GM18870 (cell line): Measurements from ENCODE around the gene MRPS2.
"Not testable (repeated sequence)": the region's sequence is repeated elsewhere in the genome, so short reads cannot be mapped to it uniquely, and the experiment has no call there.

Source experiments
- ATAC-seq: cut with Tn5 transposase; IDR thresholded peaks from one replicate; pipeline ENCODE4 v1.9.1; 2021; ENCODE audit warnings: moderate library complexity; ENCODE audit not compliant: unreplicated experiment

MRPS2 gene

GRCh38 chr9:135500525-135501260, at the start of gene MRPS2:
TSS of gene MRPS2 (plus strand) at chr9:135500682. CDS start at chr9:135500711, 29 bp downstream.
- ATAC-seq, result no peak

DNA sequence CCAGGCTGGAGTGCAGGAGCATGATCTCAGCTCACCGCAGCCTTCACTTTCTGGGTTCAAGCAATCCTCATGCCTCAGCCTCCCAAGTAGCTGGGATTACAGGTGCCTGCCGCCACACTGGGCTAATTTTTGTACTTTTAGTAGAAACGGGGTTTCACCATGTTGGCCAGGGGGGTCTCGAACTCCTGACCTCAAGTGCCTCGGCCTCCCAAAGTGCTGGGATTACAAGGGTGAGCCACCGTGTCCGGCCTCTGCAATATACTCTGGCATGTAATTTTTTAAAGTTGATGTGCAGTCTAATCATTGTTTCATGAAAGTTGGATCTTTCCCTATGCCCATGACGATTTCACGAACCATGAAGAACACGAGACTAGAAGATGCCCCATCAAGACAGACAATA, 49.5 kb upstream of the MRPS2 start:
- ATAC-seq, result no peak

- ATAC-seq, result not testable (repeated sequence)
These were observed 48.6 kb upstream of the MRPS2 start for GRCh38 chr9:135451909-135452308.

DNA sequence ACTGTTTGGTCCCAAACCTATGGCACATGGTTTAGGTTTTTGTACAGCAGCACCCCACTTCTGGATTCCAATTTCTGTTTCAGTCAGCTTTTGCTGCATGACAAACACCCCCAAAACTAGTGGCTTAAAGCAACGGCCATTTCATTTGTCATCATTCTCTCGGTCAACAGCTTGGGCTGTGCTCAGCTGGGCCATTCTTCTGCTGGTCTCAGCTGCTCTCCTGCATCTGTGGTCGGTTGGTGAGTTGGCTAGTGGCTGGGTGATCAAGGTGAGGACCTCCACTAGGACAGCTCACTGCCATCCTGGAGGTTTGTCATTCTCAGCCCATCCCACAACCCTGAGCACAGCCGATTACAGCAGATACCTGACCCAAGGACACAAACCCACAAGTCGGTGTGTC, 45.7 kb upstream of the MRPS2 start:
- no peak for ATAC-seq

- ATAC-seq, result no peak
These were observed 45.0 kb upstream of the MRPS2 start for GRCh38 chr9:135455401-135456030.

DNA sequence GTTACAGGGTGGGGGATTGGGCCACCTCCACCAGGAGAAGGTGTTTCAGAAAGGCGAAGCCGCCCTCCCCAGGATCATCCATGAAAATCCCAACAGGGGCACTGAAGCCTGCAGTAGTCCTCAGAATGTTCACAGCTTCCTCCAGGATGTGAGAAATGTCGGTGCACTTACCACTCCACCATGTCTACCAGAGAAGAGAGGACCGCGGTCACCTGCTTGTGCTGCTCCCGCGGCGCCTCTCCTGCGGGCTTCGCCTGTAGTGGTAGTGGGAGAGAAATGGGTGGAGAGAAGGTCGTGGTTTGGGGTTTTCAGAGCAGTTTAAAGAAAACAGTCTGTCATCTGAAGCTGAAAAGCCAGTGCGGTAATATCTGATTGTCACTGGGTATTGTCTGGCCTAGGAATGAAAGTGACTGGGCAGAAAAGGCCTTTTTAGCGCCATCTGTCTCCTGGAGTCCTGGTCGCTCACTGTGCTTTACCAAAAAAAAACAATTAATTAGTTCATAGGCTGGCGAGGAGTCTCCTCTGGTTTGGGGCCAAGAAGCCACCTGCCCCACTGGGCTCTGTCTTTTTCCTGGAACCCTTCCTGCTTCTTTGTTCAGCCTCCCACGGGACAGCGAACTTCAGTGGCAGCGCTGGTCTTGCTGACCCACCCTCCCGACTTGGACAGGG, 43.9 kb upstream of the MRPS2 start:
- ATAC-seq, result no peak

GRCh38 chr9:135458478-135458877, 42.0 kb upstream of the MRPS2 start:
- not testable (repeated sequence) for ATAC-seq

DNA sequence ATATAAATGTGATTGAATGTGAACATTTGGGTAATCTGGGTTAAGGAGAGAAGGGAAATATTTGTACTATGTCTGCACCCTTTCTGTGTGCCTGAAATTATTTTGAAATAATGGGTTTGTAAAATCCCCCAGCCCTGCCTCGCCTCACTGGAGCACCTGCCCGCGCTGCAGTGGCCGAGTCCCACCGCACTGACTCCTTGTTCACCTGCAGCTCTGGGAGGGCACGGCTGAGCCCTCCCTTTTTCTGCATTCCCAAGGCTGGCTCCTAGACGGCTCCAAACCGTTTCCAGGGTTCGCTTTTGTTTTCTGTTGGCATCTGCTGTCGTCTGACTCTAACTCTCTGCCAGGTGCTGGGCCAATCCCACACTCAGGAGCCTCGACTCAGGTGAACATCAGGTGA, 38.5 kb upstream of the MRPS2 start:
- no peak for ATAC-seq

- no peak for ATAC-seq
These were observed 37.3 kb upstream of the MRPS2 start for GRCh38 chr9:135463140-135463539.

- ATAC-seq, result no peak
These were observed 36.3 kb upstream of the MRPS2 start for GRCh38 chr9:135464181-135464580.

DNA sequence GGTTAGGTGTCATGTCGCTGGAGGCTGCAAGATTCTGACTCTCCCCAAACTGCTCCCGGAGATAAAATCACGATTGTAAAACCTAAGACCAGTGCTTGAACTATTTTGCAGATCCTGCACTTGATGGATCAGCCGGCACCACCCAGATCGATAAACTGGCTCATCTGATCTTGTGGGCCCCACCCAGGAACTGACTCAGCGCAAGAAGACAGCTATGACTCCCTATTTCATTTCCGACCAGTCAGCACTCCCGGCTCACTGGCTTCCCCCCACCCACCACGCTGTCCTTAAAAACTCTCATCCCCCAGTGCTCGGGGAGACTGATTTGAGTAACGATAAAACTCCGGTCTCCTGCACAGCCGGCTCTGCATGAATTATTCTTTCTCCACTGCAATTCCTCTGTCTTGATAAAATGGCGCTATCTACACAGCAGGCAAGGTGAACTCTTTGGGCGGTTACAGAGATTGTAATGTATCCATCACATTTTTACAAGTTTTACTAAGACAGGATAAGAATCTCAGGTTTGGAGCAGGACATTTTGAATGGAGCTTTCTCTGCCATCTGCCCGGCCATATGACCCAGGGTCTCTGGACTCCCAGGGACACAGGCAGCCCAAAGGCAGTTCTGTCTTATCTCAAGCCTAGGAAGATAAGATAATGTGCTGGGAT, 31.5 kb upstream of the MRPS2 start:
- no peak for ATAC-seq

DNA sequence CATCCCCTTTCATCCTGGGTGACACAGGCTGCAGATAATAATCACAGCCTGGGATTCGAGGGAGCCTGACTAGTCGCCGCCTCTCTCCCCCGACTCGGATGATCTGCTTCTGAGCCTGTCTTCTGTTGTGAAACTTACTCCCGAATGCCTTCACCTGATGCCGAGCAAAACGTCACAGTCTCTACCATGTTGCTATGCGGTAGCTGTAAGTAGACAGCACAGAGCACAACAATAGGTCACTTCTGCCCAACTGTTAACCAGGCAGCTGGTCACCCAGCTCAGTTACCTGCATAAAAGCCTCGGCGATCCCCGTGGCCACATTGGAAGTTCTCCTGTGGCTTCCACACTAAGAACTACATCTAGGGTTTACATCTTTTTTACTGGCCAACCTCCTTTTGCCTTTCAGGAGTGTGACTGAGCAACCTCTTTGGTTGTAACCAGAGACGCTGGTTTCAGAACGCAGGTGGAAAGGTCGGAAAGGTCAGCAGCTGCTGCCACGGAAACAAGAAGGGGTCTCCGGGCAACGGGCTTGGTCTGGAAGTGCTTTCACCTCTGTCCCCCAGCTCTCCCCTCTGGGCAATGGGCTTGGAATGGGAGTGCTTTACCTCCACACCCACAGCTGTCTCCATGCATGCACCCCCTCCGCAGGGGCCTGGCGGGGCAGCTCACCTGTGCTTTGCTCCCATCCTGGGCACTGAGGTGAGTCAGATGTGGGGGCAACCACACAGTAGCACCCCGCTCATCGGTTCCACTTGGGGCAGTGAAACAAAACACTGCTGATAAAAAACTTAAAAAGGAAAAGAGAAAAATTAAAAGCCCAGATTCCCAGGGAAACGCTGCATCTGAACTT, 28.5 kb upstream of the MRPS2 start:
- ATAC-seq, result no peak

- ATAC-seq, result no peak
These were observed 26.4 kb upstream of the MRPS2 start for GRCh38 chr9:135473972-135474543.

DNA sequence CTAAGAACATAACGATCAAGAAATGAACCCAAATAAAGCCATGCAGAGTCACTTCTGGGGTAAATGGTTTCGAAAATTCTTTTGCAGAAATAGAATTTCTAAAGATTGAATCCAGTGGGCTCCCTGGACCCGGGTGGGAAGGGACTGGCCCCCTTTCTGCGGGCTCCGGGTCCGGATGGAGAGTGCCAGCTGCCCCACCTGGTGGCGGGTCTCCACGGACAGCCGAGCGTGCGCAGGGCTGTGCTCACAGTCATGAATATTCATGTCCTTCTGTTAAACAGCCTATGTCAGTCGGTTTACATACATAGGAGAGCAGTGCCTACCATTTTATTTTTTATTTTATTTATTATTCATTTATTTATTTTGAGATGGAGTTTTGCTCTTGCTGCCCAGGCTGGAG, 25.6 kb upstream of the MRPS2 start:
- ATAC-seq, result no peak

DNA sequence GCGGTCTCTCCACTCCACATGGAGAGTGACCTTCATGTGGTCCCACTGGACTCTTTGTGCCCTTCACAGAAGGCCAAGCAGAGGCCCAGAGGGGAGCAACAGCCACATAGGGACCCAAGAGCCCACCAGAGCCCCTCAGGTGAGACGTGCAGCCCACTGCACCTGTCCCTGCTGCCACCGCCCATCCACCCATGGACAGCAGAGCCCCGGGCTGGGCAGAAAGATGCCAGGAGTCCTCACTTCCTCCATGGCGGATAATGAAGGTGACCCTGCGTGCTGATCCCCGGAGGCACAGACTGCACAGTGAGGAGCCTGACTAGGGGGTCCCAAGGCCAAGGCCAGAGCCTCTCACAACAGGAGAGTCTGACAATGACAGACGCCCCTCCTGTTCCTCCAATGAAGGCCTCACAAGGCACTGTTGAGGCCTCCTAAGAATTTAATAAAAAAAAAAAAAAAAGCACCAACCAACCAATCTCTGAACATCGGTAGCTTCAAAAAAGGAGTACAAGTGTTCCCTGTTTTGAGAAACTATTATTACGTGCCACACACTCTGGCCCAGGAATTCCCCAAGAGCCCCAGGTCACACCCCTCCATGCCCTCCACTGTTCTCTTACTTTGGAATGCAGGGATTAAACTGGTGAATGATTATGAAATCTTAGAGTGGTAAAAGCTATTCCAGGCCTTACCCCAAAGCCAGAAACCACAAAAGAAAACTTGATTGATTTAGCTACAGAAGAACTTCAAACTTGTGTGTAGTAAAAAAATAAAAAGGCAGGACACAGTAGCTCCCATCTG, 23.7 kb upstream of the MRPS2 start:
- ATAC-seq, result no peak

- no peak for ATAC-seq
These were observed 22.3 kb upstream of the MRPS2 start for GRCh38 chr9:135478191-135478590.

DNA sequence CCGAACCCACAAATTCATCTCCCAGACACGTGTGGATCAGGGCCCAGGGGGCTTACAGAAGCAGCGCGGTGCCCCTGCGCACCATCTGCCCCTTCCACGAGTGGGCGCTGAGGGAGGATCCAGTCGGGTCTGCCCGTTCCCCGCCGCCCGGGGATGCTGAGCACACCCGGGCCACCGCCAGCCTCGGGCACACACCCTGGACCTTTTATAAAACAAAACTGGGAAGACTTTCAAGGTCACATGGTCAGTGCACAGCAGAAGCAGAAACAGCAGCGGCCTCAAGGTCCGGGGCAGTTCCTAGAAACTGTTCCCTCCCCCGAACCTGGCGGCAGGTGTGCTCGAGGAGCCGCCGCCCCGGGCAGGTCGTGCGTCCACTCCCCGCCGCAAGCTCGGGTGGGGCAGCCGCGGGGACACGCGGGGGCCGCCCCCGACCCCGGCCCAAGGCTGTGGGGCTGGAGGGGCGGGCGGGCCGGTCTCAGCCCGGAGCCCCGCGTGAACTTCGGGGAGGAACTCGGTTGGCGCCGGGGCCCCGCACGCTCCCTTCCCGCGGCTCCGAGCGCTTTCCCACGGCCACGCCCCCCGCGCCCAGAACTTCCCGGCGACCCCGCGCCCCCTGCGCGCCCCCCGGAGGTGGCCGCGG, 21.5 kb upstream of the MRPS2 start:
- ATAC-seq, result no peak

DNA sequence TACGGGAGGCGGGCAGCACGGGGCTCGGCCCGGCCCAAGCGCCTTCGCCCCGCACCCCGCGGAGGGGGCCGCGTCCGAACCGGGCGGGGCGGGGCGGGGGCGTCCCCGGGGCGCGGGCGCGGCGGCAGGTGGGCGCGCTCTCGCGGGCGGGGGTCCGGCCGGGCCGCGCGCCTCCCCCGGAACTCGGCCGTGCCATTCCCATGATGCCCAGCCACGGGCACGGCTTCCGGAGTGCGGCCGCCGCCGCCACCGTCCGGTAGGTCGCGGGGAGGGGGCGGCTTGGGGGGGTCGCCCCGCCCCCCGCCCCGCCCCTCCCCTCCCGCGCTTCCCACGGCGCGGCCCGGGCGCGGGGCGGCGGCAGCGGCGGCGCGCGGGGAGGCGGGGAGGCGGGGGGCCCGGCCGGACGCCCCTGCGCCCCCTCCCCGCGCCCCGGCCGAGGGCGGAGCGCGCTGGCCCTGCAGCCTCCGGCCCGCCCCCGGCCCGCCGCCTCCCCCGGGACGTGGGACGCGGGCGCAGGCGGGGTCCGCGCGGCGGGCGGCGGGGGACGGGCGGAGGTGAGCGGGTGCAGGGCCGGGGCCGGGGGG, 20.9 kb upstream of the MRPS2 start, which contains the start of gene PPP1R26:
Gene PPP1R26, plus strand, starts transcription at position 314 of the 584 bp plus-strand sequence. CDS start 4,729 bp downstream, outside the sequence.
- ATAC-seq, result no peak
